ENCODE data around the gene IFNA21. TPM values are rescaled to one million over a fixed set of nuclear protein-coding genes. Genes with fewer than 3 reads are reported as not detected.
"Not testable (repeated sequence)": the region's sequence is repeated elsewhere in the genome, so short reads cannot be mapped to it uniquely, and the experiment has no call there.

Gene IFNA21
- total RNA-seq (2021) = not detected in 2 replicates
- Bru-seq, nascent RNA = not detected
- BruChase-seq, experiment 1, labeled RNA remaining after a 2-hour chase = not detected
- BruChase-seq, experiment 2, labeled RNA remaining after a 6-hour chase = not detected
- long read RNA-seq = 0 reads

DNA sequence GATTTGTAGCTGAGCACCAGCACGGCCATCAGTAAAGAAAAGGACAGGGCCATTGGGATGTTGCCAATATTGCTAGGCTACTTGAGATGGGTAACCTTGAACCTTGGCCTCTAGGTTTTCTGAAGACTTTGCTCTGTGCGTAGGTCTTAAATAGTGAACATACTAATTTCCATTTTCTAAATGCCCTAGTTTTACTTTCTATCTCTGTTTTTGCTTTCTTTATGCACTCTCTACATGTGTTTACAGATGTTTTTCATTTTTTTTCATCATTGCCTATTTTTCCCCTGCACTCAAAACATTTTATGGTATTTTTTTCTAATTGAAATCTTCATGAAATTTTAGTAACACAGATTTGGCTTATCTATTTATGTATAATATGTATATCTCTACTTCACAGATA is at the start of gene IFNA21:
TSS of gene IFNA21 (minus strand) at position 101 of the 400 bp plus-strand sequence. CDS start at position 53, 48 bp downstream.
- H3K4me3 ChIP-seq (ENCODE audit: low read depth, low read length, poor library complexity, severe bottlenecking); POLR2A ChIA-PET (ENCODE audit: low non-redundant PET); BruUV-seq (replicated peaks); H3K27ac ChIP-seq (ENCODE audit: low read depth, low read length, poor library complexity, severe bottlenecking); CTCF ChIA-PET; H3K27me3 ChIP-seq (replicated peaks; ENCODE audit: insufficient read depth, low read depth, low read length, poor library complexity); H3K9me3 ChIP-seq (ENCODE audit: low read depth, low read length, poor library complexity, severe bottlenecking); DNase-seq (ENCODE audit: low spot score); H3K36me3 ChIP-seq (ENCODE audit: insufficient read depth, low read length, poor library complexity, severe bottlenecking); intact Hi-C loops (cut with micrococcal nuclease; ENCODE audit: unreplicated experiment); H3K4me1 ChIP-seq (ENCODE audit: insufficient read depth, low read length, poor library complexity, severe bottlenecking): not testable (repeated sequence)

GRCh38 chr9:21213411-21214326 is 47.2 kb upstream of the IFNA21 start:
- intact Hi-C loops (cut with micrococcal nuclease; ENCODE audit: unreplicated experiment) = loop anchor here (1.0 kb wide), 1 partner anchor 18 kb away; no protein-coding TSS in a partner anchor
- H3K4me3 ChIP-seq (ENCODE audit: low read depth, low read length, poor library complexity, severe bottlenecking); CTCF ChIA-PET; H3K27ac ChIP-seq (ENCODE audit: low read depth, low read length, poor library complexity, severe bottlenecking); POLR2A ChIA-PET (ENCODE audit: low non-redundant PET); H3K36me3 ChIP-seq (ENCODE audit: insufficient read depth, low read length, poor library complexity, severe bottlenecking); H3K4me1 ChIP-seq (ENCODE audit: insufficient read depth, low read length, poor library complexity, severe bottlenecking); DNase-seq (ENCODE audit: low spot score); BruUV-seq (replicated peaks); H3K9me3 ChIP-seq (ENCODE audit: low read depth, low read length, poor library complexity, severe bottlenecking); H3K27me3 ChIP-seq (replicated peaks; ENCODE audit: insufficient read depth, low read depth, low read length, poor library complexity): not testable (repeated sequence)

GRCh38 chr9:21212160-21212559 is 45.7 kb upstream of the IFNA21 start:
- H3K9me3 ChIP-seq (ENCODE audit: low read depth, low read length, poor library complexity, severe bottlenecking); DNase-seq (ENCODE audit: low spot score); H3K36me3 ChIP-seq (ENCODE audit: insufficient read depth, low read length, poor library complexity, severe bottlenecking); intact Hi-C loops (cut with micrococcal nuclease; ENCODE audit: unreplicated experiment); CTCF ChIA-PET; BruUV-seq (replicated peaks); H3K27ac ChIP-seq (ENCODE audit: low read depth, low read length, poor library complexity, severe bottlenecking); POLR2A ChIA-PET (ENCODE audit: low non-redundant PET); H3K4me3 ChIP-seq (ENCODE audit: low read depth, low read length, poor library complexity, severe bottlenecking); H3K27me3 ChIP-seq (replicated peaks; ENCODE audit: insufficient read depth, low read depth, low read length, poor library complexity); H3K4me1 ChIP-seq (ENCODE audit: insufficient read depth, low read length, poor library complexity, severe bottlenecking): not testable (repeated sequence)

- intact Hi-C loops (cut with micrococcal nuclease; ENCODE audit: unreplicated experiment); POLR2A ChIA-PET (ENCODE audit: low non-redundant PET); H3K9me3 ChIP-seq (ENCODE audit: low read depth, low read length, poor library complexity, severe bottlenecking); BruUV-seq (replicated peaks); H3K4me1 ChIP-seq (ENCODE audit: insufficient read depth, low read length, poor library complexity, severe bottlenecking); H3K4me3 ChIP-seq (ENCODE audit: low read depth, low read length, poor library complexity, severe bottlenecking); DNase-seq (ENCODE audit: low spot score); H3K36me3 ChIP-seq (ENCODE audit: insufficient read depth, low read length, poor library complexity, severe bottlenecking); CTCF ChIA-PET; H3K27ac ChIP-seq (ENCODE audit: low read depth, low read length, poor library complexity, severe bottlenecking); H3K27me3 ChIP-seq (replicated peaks; ENCODE audit: insufficient read depth, low read depth, low read length, poor library complexity): not testable (repeated sequence)
Observed at GRCh38 chr9:21210782-21211181, 44.3 kb upstream of the IFNA21 start.

GRCh38 chr9:21210311-21210710 is 43.9 kb upstream of the IFNA21 start:
- intact Hi-C loops (cut with micrococcal nuclease; ENCODE audit: unreplicated experiment) = no loop called here

DNA sequence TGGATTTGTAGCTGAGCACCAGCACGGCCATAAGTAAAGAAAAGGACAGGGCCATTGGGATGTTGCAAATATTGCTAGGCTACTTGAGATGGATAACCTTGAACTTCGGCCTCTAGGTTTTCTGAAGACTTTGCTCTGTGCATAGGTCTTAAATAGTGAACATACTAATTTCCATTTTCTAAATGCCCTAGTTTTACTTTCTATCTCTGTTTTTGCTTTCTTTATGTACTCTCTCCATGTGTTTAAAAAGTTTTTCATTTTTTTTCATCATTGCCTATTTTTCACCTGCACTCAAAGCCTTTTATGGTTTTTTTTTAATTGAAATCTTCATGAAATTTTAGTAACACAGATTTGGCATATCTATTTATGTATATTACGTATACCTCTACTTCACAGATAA is 40.6 kb upstream of the IFNA21 start, which contains the start of gene IFNA10:
TSS of gene IFNA10 (minus strand) at position 101 of the 400 bp plus-strand sequence. CDS start at position 55, 46 bp downstream.
- H3K9me3 ChIP-seq (ENCODE audit: low read depth, low read length, poor library complexity, severe bottlenecking); H3K4me1 ChIP-seq (ENCODE audit: insufficient read depth, low read length, poor library complexity, severe bottlenecking); intact Hi-C loops (cut with micrococcal nuclease; ENCODE audit: unreplicated experiment); POLR2A ChIA-PET (ENCODE audit: low non-redundant PET); H3K4me3 ChIP-seq (ENCODE audit: low read depth, low read length, poor library complexity, severe bottlenecking); CTCF ChIA-PET; DNase-seq (ENCODE audit: low spot score); H3K27me3 ChIP-seq (replicated peaks; ENCODE audit: insufficient read depth, low read depth, low read length, poor library complexity); H3K27ac ChIP-seq (ENCODE audit: low read depth, low read length, poor library complexity, severe bottlenecking); BruUV-seq (replicated peaks); H3K36me3 ChIP-seq (ENCODE audit: insufficient read depth, low read length, poor library complexity, severe bottlenecking): not testable (repeated sequence)

More at GRCh38 chr9:21210311-21210710, 43.9 kb upstream of the IFNA21 start:
- TF ChIP-seq EZH2 (IDR thresholded peaks at IDR 0.05; ENCODE audit: borderline replicate concordance, low read depth, low read length, poor library complexity, severe bottlenecking) = no peak
- TF ChIP-seq, protein P1, sequence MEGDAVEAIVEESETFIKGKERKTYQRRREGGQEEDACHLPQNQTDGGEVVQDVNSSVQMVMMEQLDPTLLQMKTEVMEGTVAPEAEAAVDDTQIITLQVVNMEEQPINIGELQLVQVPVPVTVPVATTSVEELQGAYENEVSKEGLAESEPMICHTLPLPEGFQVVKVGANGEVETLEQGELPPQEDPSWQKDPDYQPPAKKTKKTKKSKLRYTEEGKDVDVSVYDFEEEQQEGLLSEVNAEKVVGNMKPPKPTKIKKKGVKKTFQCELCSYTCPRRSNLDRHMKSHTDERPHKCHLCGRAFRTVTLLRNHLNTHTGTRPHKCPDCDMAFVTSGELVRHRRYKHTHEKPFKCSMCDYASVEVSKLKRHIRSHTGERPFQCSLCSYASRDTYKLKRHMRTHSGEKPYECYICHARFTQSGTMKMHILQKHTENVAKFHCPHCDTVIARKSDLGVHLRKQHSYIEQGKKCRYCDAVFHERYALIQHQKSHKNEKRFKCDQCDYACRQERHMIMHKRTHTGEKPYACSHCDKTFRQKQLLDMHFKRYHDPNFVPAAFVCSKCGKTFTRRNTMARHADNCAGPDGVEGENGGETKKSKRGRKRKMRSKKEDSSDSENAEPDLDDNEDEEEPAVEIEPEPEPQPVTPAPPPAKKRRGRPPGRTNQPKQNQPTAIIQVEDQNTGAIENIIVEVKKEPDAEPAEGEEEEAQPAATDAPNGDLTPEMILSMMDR (conservative IDR thresholded peaks at IDR 0.05; ENCODE audit: low read depth, low read length) = no peak
- Histone ChIP-seq H3K4me3 (ENCODE audit: low read depth, low read length, poor library complexity, severe bottlenecking) (no peak overlapping the region), H3K27me3 (replicated peaks; ENCODE audit: insufficient read depth, low read depth, low read length, poor library complexity) (no peaks in the 10 kb centered on the region), H3K27ac (ENCODE audit: low read depth, low read length, poor library complexity, severe bottlenecking) (no peak overlapping the region), H3K9me3 (ENCODE audit: low read depth, low read length, poor library complexity, severe bottlenecking) (no peaks in the 10 kb centered on the region), H3K4me1 (ENCODE audit: insufficient read depth, low read length, poor library complexity, severe bottlenecking) (no peaks in the 10 kb centered on the region), H3K36me3 (ENCODE audit: insufficient read depth, low read length, poor library complexity, severe bottlenecking) (no peaks in the 10 kb centered on the region)
- CTCF ChIA-PET = no interaction called here
- DNase-seq (ENCODE audit: low spot score) = no peak
- POLR2A ChIA-PET (ENCODE audit: low non-redundant PET) = no interaction called here
- BruUV-seq (replicated peaks) = no TSS peak
